IMR-90 (cell line): ENCODE results near the gene TANK. TPM values are rescaled to one million over a fixed set of nuclear protein-coding genes. Genes with fewer than 3 reads are reported as not detected.

Experiments used
- ATAC-seq: fragments of 200-7000 bp; cut with Tn5 transposase; 2 replicates; pipeline ENCODE4 v1.9.1; 2020; ENCODE audit warnings: low read depth, mild to moderate bottlenecking, moderate library complexity
- BruUV-seq: library from RNA; stranded (reverse); fragments of 400-500 nt; replicated peaks from 2 replicates; lab custom pipeline; 2021; lab: Mats Ljungman, UMichigan
- CTCF ChIA-PET: fragments of 300-600 bp; formaldehyde crosslinking; extraction: SDS; loops from one replicate; lab custom pipeline; 2021; ENCODE audit warnings: antibody characterized with exemption; lab: Yijun Ruan, JAX
- POLR2A ChIA-PET: fragments of 300-600 bp; sonication (Branson Sonifier 250); formaldehyde crosslinking; loops from one replicate; lab custom pipeline; 2022; ENCODE audit warnings: antibody characterized with exemption; ENCODE audit not compliant: unreplicated experiment; lab: Charles Lee
- DNase-seq: peaks from one replicate; pipeline ENCODE4 v3.0.0; 2013
- H2AFZ ChIP-seq: replicated peaks from 2 replicates; pipeline ENCODE3; 2013; ENCODE audit warnings: low read length, mild to moderate bottlenecking; ENCODE audit not compliant: poor library complexity
- H2AK5ac ChIP-seq: 2 replicates; pipeline ENCODE4 v1.6.1; 2013; ENCODE audit warnings: low read depth, low read length, inconsistent platforms
- H2AK9ac ChIP-seq: replicated peaks from 2 replicates; pipeline ENCODE3; 2013; ENCODE audit warnings: mild to moderate bottlenecking, low read depth, low read length, moderate library complexity; ENCODE audit not compliant: poor library complexity
- H2BK120ac ChIP-seq: 2 replicates; pipeline ENCODE4 v1.6.1; 2013; ENCODE audit warnings: low read depth, low read length, inconsistent platforms
- H2BK15ac ChIP-seq: 3 replicates; pipeline ENCODE4 v1.6.1; 2013; ENCODE audit warnings: low read depth, low read length, inconsistent platforms
- H2BK20ac ChIP-seq: 2 replicates; pipeline ENCODE4 v1.6.1; 2013; ENCODE audit warnings: low read depth, mild to moderate bottlenecking, inconsistent platforms, low read length, moderate library complexity
- H2BK5ac ChIP-seq: 2 replicates; pipeline ENCODE4 v1.6.1; 2013; ENCODE audit warnings: mild to moderate bottlenecking, low read depth, low read length, inconsistent platforms; ENCODE audit not compliant: poor library complexity, severe bottlenecking
- H3K14ac ChIP-seq: replicated peaks from 2 replicates; pipeline ENCODE4 v1.6.1; 2013; ENCODE audit warnings: low read depth, low read length, inconsistent platforms
- H3K18ac ChIP-seq: 2 replicates; pipeline ENCODE4 v1.6.1; 2013; ENCODE audit warnings: low read depth, low read length, control low read depth
- H3K23ac ChIP-seq: 2 replicates; pipeline ENCODE4 v1.6.1; 2013; ENCODE audit warnings: low read depth, low read length, inconsistent platforms
- H3K27ac ChIP-seq: 2 replicates; pipeline ENCODE4 v1.5.1; 2013; ENCODE audit warnings: mild to moderate bottlenecking, control low read depth, low read length; ENCODE audit not compliant: insufficient read depth
- H3K27me3 ChIP-seq: 2 replicates; pipeline ENCODE4 v1.6.1; 2013; ENCODE audit warnings: low read length; ENCODE audit not compliant: control insufficient read depth, insufficient read depth
- H3K36me3 ChIP-seq: 2 replicates; pipeline ENCODE4 v1.6.1; 2013; ENCODE audit warnings: low read length, mixed read lengths; ENCODE audit not compliant: control insufficient read depth, insufficient read depth
- H3K4ac ChIP-seq: 2 replicates; pipeline ENCODE4 v1.6.1; 2013; ENCODE audit warnings: low read depth, low read length, inconsistent platforms
- H3K4me1 ChIP-seq: 2 replicates; pipeline ENCODE4 v1.6.1; 2013; ENCODE audit warnings: low read length, mixed read lengths; ENCODE audit not compliant: control insufficient read depth, insufficient read depth
- H3K4me2 ChIP-seq: 2 replicates; pipeline ENCODE4 v1.6.1; 2013; ENCODE audit warnings: low read depth, mild to moderate bottlenecking, control low read depth, low read length, moderate library complexity
- H3K4me3 ChIP-seq: 2 replicates; pipeline ENCODE4 v1.5.1; 2013; ENCODE audit warnings: low read depth, mild to moderate bottlenecking, control low read depth, low read length, moderate library complexity; ENCODE audit not compliant: insufficient read depth
- H3K56ac ChIP-seq: 2 replicates; pipeline ENCODE4 v1.6.1; 2013; ENCODE audit warnings: low read length, inconsistent platforms; ENCODE audit not compliant: insufficient read depth; ENCODE audit errors: extremely low read depth
- H3K79me1 ChIP-seq, 2 experiments: 2 replicates each; pipeline ENCODE4 v1.6.1; 2013; ENCODE audit warnings: low read length in 2 of 2, inconsistent platforms in 1 of 2, low read depth in 1 of 2
- H3K9ac ChIP-seq: 2 replicates; pipeline ENCODE4 v1.6.1; 2013; ENCODE audit warnings: low read depth, low read length, control low read depth
- H3K9me1 ChIP-seq: 2 replicates; pipeline ENCODE4 v1.6.1; 2013; ENCODE audit warnings: low read length, inconsistent platforms; ENCODE audit not compliant: insufficient read depth
- H3K9me3 ChIP-seq: 2 replicates; pipeline ENCODE4 v1.6.1; 2013; ENCODE audit warnings: low read length; ENCODE audit not compliant: control insufficient read depth, insufficient read depth
- H4K20me1 ChIP-seq: 2 replicates; pipeline ENCODE4 v1.6.1; 2013; ENCODE audit warnings: low read length, inconsistent platforms; ENCODE audit not compliant: insufficient read depth
- H4K5ac ChIP-seq: 2 replicates; pipeline ENCODE4 v1.6.1; 2013; ENCODE audit warnings: mild to moderate bottlenecking, low read depth, low read length, control low read depth
- H4K8ac ChIP-seq, 2 experiments: 2 replicates each; pipeline ENCODE4 v1.6.1; 2013; ENCODE audit warnings: low read depth in 2 of 2, low read length in 2 of 2, control low read depth in 1 of 2, inconsistent platforms in 1 of 2
- H4K91ac ChIP-seq: 2 replicates; pipeline ENCODE4 v1.6.1; 2013; ENCODE audit warnings: low read depth, low read length, inconsistent platforms; ENCODE audit not compliant: insufficient read depth
- CEBPB ChIP-seq: IDR thresholded peaks from 2 replicates; pipeline ENCODE4 v1.6.1; 2012; ENCODE audit warnings: low read depth, low read length, improper control_type of control experiment
- CTCF ChIP-seq: conservative IDR thresholded peaks from 2 replicates; pipeline ENCODE4 v1.5.1; 2012; ENCODE audit warnings: mild to moderate bottlenecking, low read depth, low read length, improper control_type of control experiment
- ELK1 ChIP-seq: fragments of 150-350 bp; IDR thresholded peaks from 2 replicates; pipeline ENCODE4 v1.6.1; 2016; ENCODE audit warnings: low read depth, mild to moderate bottlenecking, low read length, moderate library complexity, borderline replicate concordance
- MAFK ChIP-seq: IDR thresholded peaks from 2 replicates; pipeline ENCODE4 v1.6.1; 2012; ENCODE audit warnings: low read depth, low read length, improper control_type of control experiment
- MAZ ChIP-seq: IDR thresholded peaks from 2 replicates; pipeline ENCODE4 v1.6.1; 2012; ENCODE audit warnings: low read depth, mild to moderate bottlenecking, low read length, improper control_type of control experiment, moderate library complexity, borderline replicate concordance
- NFE2L2 ChIP-seq: fragments of 150-350 bp; IDR thresholded peaks from 2 replicates; pipeline ENCODE4 v1.6.1; 2016; ENCODE audit warnings: low read depth, mild to moderate bottlenecking, low read length
- RAD21 ChIP-seq: IDR thresholded peaks from 2 replicates; pipeline ENCODE4 v1.6.1; 2012; ENCODE audit warnings: low read length, improper control_type of control experiment
- WGBS, 2 experiments: methylation state at CpG; one replicate each; pipeline versions ENCODE4 v1.1.5 to v1.1.7; 2013; ENCODE audit warnings: missing lambda C conversion rate in 2 of 2; ENCODE audit not compliant: insufficient read length in 1 of 2; ENCODE audit errors: extremely low coverage in 2 of 2; 5-methylcytosine and 5-hydroxymethylcytosine counted together
- dilution Hi-C: fragments of 300-500 bp; cut with HindIII; formaldehyde crosslinking; loops from one replicate; pipeline ENCODE4 v1.14.3; 2018; ENCODE audit warnings: low sequenced_read_pairs; ENCODE audit not compliant: unreplicated experiment
- in situ Hi-C: fragments of 300-500 bp; cut with MboI; formaldehyde crosslinking; loops from 3 replicates; pipeline ENCODE4 v1.14.3; 2019; ENCODE audit warnings: low sequenced_read_pairs, inconsistent platforms, mixed read lengths
- intact Hi-C: fragments of 100-400 bp; cut with micrococcal nuclease; formaldehyde crosslinking; loops from 2 replicates; pipeline ENCODE4 v1.10.0; 2022
- polyA plus RNA-seq, 3 experiments: library from polyadenylated mRNA; depleted of rRNA; stranded (reverse); fragments of >200 nt; gene quantifications; 2 replicates each; pipeline ENCODE4 v1.2.3, GENCODE V29; 2012; ENCODE audit warnings: low replicate concordance in 1 of 3
- total RNA-seq: library from RNA; depleted of rRNA; stranded (reverse); fragments of >200 nt; gene quantifications from 2 replicates; pipeline ENCODE4 v1.2.3, GENCODE V29; 2012

The TANK gene
- total and polyA plus RNA-seq, 2 of the 4 experiments (the other 2 are of a cell fraction): 25.4 to 41.9 TPM

GRCh38 chr2:161283926-161284325 is 123.7 kb downstream of the TANK start:
- CTCF ChIA-PET: no interaction called here
- Histone ChIP-seq H2BK15ac (no peak overlapping the region), H2AFZ (no peak overlapping the region)

More at GRCh38 chr2:161283926-161284325, 123.7 kb downstream of the TANK start:
- no peaks in the 10 kb centered on the region for H3K36me3 ChIP-seq
- H3K18ac ChIP-seq: no peak overlapping the region
- no peaks in the 10 kb centered on the region for H4K20me1 ChIP-seq
- no peaks in the 10 kb centered on the region for H3K9me1 ChIP-seq
- no peak overlapping the region for H3K4me2 ChIP-seq
- no peak overlapping the region for H4K5ac ChIP-seq
- H3K9me3 ChIP-seq: peaks cover 7% of the 10 kb centered on the region
- H3K4me3 ChIP-seq: no peak overlapping the region
- no peak overlapping the region for H2BK120ac ChIP-seq
- DNase-seq (no peak), ATAC-seq (no peak; the same call in 1 of the 2 replicates)
- dilution Hi-C loops: no loop called here
- H3K27ac ChIP-seq: no peak overlapping the region
- TF ChIP-seq ELK1 (no peak), CEBPB (no peak), MAZ (no peak), MAFK (no peak), CTCF (no peak), NFE2L2 (no peak), RAD21 (no peak)
- no peak overlapping the region for H3K9ac ChIP-seq
- H3K14ac ChIP-seq: no peak overlapping the region
- H3K4me1 ChIP-seq: no peaks in the 10 kb centered on the region
- H2BK5ac ChIP-seq: no peak overlapping the region
- H3K4ac ChIP-seq: no peak overlapping the region
- H3K27me3 ChIP-seq: no peaks in the 10 kb centered on the region; the same call in 1 of the 2 replicates
- H2AK9ac ChIP-seq: no peak overlapping the region
- H3K23ac ChIP-seq: no peak overlapping the region
- WGBS, 2 experiments: 80% methylated on average over 1 of the region's 1 CpG; no CpG with 5 or more reads in 1 of the 2 experiments
- no TSS peak for BruUV-seq
- H4K91ac ChIP-seq: no peak overlapping the region
- no peak overlapping the region for H2BK20ac ChIP-seq
- H3K79me1 ChIP-seq: no peaks in the 10 kb centered on the region
- POLR2A ChIA-PET: interaction anchor here (0.6 kb wide), 1 partner anchor 1173 kb away, joined by 6 read pairs; no protein-coding TSS in a partner anchor
- H4K8ac ChIP-seq: no peak overlapping the region
- H2AK5ac ChIP-seq: no peak overlapping the region
- in situ Hi-C loops: no loop called here
- H3K56ac ChIP-seq: no peak overlapping the region
- intact Hi-C loops: no loop called here
